Upper lobe of left lung (tissue), 4 donors: ENCODE results near the gene CIAO2A.

Experiments used
- CTCF ChIP-seq, 6 experiments: fragments of 450-650 bp in 4 of 6; fragments of 200-600 bp in 2 of 6; sonication (generic) in 2 of 6; IDR thresholded peaks; one replicate each; pipeline ENCODE4 v1.5.1; 2016 to 2019; ENCODE audit warnings: antibody characterized with exemption in 6 of 6
- POLR2A ChIP-seq, 4 donors: fragments of 450-650 bp; IDR thresholded peaks; one replicate each; pipeline ENCODE4 v1.5.1; 2016 to 2017; ENCODE audit warnings: antibody characterized with exemption in 4 of 4, mild to moderate bottlenecking in 2 of 4

GRCh38 chr15:64071931-64072765 is 21.5 kb downstream of the CIAO2A start:
- TF ChIP-seq CTCF (IDR thresholded peaks at IDR 0.05), result no peak
- no peak for TF ChIP-seq POLR2A (IDR thresholded peaks at IDR 0.05)
